GM12874 (cell line): Measurements from ENCODE around the gene HYAL2.

Experiments used
- TF ChIP-seq, protein P1 (sequence below): IDR thresholded peaks from 2 replicates; pipeline ENCODE4 v1.5.1; 2011; ENCODE audit warnings: low read depth, mild to moderate bottlenecking, control low read depth, low read length, moderate library complexity; ENCODE audit not compliant: insufficient read depth

Gene HYAL2

DNA sequence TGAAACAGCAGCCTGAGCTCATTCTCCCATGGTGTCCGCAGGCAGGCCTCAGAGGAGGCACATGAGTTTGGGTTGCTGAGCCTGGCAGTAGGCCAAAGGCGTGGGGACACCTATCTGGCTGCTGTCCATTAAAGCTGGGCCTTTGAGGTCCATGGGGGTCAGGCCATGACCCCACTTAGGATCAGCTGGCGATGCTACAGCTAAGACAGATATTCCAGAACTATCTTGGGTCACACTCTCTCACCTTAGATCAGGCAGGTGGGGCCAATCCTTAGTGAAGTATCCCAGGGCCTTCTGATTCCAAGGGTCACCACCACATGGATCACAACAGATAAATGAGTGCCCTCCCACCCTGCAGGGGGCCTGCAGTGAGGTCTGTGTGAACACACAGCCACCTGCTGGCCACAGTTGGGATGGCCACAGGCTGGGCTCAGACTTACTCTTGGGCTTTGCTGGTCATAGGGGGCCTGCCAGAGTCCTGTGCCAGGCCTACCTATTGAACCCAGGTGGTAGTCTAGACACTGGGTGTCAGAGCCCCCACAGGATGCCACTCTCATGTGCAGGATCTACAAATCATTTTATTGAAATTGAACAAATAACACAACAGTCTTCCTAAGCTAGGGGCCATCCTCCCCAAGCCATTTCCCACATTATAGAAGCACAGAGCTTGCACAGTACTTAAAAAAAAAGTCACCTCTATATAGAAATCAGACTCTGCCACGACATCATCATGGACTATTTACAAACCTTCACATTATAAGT lies 2.0 kb upstream of the HYAL2 start:
- TF ChIP-seq, protein P1, sequence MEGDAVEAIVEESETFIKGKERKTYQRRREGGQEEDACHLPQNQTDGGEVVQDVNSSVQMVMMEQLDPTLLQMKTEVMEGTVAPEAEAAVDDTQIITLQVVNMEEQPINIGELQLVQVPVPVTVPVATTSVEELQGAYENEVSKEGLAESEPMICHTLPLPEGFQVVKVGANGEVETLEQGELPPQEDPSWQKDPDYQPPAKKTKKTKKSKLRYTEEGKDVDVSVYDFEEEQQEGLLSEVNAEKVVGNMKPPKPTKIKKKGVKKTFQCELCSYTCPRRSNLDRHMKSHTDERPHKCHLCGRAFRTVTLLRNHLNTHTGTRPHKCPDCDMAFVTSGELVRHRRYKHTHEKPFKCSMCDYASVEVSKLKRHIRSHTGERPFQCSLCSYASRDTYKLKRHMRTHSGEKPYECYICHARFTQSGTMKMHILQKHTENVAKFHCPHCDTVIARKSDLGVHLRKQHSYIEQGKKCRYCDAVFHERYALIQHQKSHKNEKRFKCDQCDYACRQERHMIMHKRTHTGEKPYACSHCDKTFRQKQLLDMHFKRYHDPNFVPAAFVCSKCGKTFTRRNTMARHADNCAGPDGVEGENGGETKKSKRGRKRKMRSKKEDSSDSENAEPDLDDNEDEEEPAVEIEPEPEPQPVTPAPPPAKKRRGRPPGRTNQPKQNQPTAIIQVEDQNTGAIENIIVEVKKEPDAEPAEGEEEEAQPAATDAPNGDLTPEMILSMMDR, result peak; percentile 87

DNA sequence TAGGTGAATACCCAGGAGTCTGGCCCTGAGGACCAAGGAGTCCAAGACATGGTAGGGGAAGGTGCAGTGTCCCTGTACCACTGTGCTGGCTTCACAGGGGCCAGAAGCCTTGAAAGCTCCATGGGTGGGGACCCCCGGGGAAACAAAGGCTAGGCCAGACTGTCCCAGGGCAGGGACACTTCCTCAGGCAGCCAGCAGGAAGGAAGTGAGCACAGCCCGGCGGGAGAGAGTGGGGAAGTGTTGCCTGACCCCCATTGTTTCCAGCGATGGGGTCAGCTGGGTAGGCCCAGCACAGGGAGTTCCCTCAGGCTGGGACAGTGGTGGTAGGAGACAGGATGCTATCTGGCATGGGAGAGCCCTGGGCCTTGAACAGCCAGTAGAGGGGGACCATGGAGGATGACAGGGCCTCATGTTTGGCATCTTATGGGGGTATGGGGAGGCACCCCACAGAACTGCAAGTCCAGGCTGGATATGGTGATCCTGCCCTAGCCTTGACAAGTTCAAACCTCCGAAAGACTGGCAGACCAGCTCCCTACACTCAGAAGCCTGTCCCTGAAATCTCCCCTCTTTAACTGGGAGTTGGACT lies 1.2 kb upstream of the HYAL2 start:
- TF ChIP-seq, protein P1, result no peak

DNA sequence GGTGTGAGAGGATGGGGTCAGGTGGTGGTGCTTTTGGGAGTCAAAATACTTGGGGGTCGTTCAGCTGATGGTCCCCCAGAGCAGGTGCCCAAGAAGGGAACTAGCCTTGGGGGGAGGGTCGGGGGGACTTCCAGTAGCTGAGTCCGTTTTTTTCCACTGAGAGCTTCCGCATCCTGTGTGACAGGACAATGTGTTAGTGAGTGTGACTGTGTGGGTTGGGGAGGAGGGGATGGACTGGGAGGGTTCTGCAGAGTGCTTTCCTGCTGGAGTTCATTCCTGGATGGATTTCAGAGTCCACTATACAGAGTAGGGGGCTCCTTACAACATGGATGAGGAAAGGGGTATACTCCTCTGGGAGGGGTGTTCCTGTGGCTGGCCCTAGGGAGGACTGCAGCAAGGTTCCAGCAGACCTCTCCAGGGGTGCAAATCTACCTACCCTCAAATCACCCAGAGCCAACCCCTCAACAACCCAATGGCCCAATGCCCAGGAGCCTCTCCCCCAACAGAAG lies 601 bp upstream of the HYAL2 start:
- TF ChIP-seq, protein P1, result no peak

DNA sequence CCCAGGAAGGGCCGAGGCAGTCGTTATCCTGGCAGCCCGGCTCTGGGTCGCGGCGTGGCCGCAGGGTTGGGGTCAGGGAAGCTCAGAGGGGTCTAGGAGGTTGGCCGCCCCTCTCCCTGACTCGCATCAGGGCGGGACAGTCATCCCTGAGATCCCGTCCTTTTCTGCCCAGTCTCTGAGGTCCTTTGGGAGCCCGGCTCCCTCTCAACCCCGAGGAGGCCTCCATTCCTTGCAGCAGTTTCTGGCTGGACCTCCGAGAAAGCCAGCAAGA lies 495 bp downstream of the HYAL2 start:
- TF ChIP-seq, protein P1, result no peak

DNA sequence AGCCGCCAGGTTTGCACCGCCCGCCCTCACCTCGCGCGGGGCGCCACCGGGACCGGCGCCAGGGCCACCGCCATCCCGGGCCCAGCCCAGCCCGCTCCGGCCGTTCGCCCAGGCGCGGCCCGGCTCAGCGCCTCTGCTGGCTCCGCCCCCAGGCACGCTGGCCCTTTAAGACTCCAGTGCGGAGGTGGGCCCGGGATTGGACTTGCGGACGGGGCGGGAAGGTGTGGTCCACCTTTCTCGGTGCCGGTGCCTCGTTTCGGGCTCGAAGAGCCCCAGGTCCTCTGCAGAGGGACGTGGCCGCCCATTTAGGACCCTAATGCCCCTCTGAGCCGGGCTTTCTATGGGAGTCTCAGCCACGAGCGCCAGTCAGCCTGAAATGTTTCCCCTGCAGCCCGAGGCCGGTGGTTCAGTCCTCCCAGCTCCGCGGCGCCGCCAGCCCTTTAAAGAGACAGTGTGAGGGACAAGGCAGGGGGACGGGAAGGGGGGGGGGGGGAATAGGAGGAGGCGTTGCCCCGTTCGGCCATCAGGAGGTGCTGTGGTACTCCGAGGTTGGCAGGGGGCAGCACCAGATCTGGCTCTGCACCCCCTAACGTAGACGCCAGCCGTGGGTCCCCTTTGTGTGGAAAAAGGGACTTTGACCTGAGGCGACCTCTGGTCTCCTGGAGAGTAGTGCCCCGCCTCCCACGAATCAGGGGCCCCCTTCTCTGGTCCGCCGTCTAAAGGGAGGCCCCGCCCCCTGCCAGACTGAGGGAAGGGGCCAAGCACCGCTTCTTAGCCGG lies 1.0 kb downstream of the HYAL2 start:
- TF ChIP-seq, protein P1, result peak; percentile 75

DNA sequence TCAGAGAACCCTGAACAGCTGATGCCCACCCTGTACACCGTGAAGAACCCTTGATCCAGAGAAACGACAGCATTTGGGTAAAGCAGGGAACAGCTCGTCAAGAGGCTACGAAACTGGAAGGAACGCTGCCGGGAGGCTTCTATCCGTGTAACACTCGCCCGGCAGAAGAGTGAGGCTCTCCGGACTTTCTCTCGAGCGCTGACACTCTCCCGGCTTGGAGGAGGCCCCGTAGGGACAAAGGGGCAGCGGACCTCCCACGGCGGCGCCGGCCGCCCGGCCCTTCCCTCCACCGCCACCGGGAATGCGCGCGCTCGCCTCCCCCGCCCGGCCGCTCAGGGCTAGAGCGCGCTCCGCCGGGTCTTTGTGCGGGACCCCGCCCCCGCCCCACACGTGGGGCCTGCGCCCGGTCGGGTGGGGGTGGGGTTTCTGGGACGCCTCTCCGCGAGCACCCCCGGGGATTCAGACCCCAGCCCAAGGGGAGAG lies 1.7 kb downstream of the HYAL2 start:
- TF ChIP-seq, protein P1, result no peak
